ENCODE measurements around the gene CCL4L2. TPM values are rescaled to one million over a fixed set of nuclear protein-coding genes. Genes with fewer than 3 reads are reported as not detected.
"Not testable (repeated sequence)": the region's sequence is repeated elsewhere in the genome, so short reads cannot be mapped to it uniquely, and the experiment has no call there.

The CCL4L2 gene
- total RNA-seq, 1 experiment from 2014 or later = not detected

GRCh38 chr17:36195434-36196130 lies 15.3 kb upstream of the CCL4L2 start:
- TF ChIP-seq CTCF (IDR thresholded peaks at IDR 0.05; ENCODE audit: unreplicated experiment) = no peak
- Mint-ChIP-seq H3K4me3 (ENCODE audit: unreplicated experiment) (no peak overlapping the region), H3K4me1 (ENCODE audit: insufficient read depth, unreplicated experiment) (no peaks in the 10 kb centered on the region), H3K9me3 (ENCODE audit: unreplicated experiment) (no peaks in the 10 kb centered on the region), H3K36me3 (ENCODE audit: insufficient read depth, unreplicated experiment) (no peaks in the 10 kb centered on the region), H3K27ac (ENCODE audit: low read depth, unreplicated experiment) (no peak overlapping the region), H3K27me3 (ENCODE audit: insufficient read depth, unreplicated experiment) (peaks cover 17% of the 10 kb centered on the region)
- BruUV-seq (replicated peaks) = no TSS peak
- intact Hi-C loops (cut with micrococcal nuclease) = no loop called here
- CTCF ChIA-PET = no interaction called here
- DNase-seq (ENCODE audit: unreplicated experiment) = no peak
- POLR2A ChIA-PET = interaction anchor here (0.7 kb wide), 1 partner anchor 1492 kb away, joined by 4 read pairs; no protein-coding TSS in a partner anchor

- no peak for DNase-seq (ENCODE audit: unreplicated experiment)
- POLR2A ChIA-PET = no interaction called here
- Mint-ChIP-seq H3K27me3 (ENCODE audit: insufficient read depth, unreplicated experiment) (peaks cover 22% of the 10 kb centered on the region), H3K9me3 (ENCODE audit: unreplicated experiment) (no peaks in the 10 kb centered on the region), H3K4me3 (ENCODE audit: unreplicated experiment) (no peak overlapping the region), H3K36me3 (ENCODE audit: insufficient read depth, unreplicated experiment) (no peaks in the 10 kb centered on the region), H3K27ac (ENCODE audit: low read depth, unreplicated experiment) (no peak overlapping the region), H3K4me1 (ENCODE audit: insufficient read depth, unreplicated experiment) (no peaks in the 10 kb centered on the region)
- TF ChIP-seq CTCF (IDR thresholded peaks at IDR 0.05; ENCODE audit: unreplicated experiment) = no peak
- BruUV-seq (replicated peaks) = no TSS peak
- intact Hi-C loops (cut with micrococcal nuclease) = no loop called here
- CTCF ChIA-PET = no interaction called here
These were observed 14.8 kb upstream of the CCL4L2 start for GRCh38 chr17:36196131-36196486.

GRCh38 chr17:36197387-36197703 lies 13.5 kb upstream of the CCL4L2 start:
- Mint-ChIP-seq H3K9me3 (ENCODE audit: unreplicated experiment) (no peaks in the 10 kb centered on the region), H3K27me3 (ENCODE audit: insufficient read depth, unreplicated experiment) (peaks cover 28% of the 10 kb centered on the region), H3K27ac (ENCODE audit: low read depth, unreplicated experiment) (no peak overlapping the region), H3K4me1 (ENCODE audit: insufficient read depth, unreplicated experiment) (no peaks in the 10 kb centered on the region), H3K4me3 (ENCODE audit: unreplicated experiment) (no peak overlapping the region), H3K36me3 (ENCODE audit: insufficient read depth, unreplicated experiment) (no peaks in the 10 kb centered on the region)
- no peak for DNase-seq (ENCODE audit: unreplicated experiment)
- POLR2A ChIA-PET = no interaction called here
- no TSS peak for BruUV-seq (replicated peaks)
- CTCF ChIA-PET = no interaction called here
- TF ChIP-seq CTCF (IDR thresholded peaks at IDR 0.05; ENCODE audit: unreplicated experiment) = no peak
- intact Hi-C loops (cut with micrococcal nuclease) = no loop called here

- Mint-ChIP-seq H3K27me3 (ENCODE audit: insufficient read depth, unreplicated experiment) (peaks cover 28% of the 10 kb centered on the region), H3K36me3 (ENCODE audit: insufficient read depth, unreplicated experiment) (no peaks in the 10 kb centered on the region), H3K4me3 (ENCODE audit: unreplicated experiment) (no peak overlapping the region), H3K27ac (ENCODE audit: low read depth, unreplicated experiment) (no peak overlapping the region), H3K4me1 (ENCODE audit: insufficient read depth, unreplicated experiment) (no peaks in the 10 kb centered on the region), H3K9me3 (ENCODE audit: unreplicated experiment) (no peaks in the 10 kb centered on the region)
- ChIA-PET POLR2A (no interaction called here), CTCF (interaction anchor here (0.6 kb wide), 1 partner anchor 756 kb away, joined by 3 read pairs; no protein-coding TSS in a partner anchor)
- DNase-seq (ENCODE audit: unreplicated experiment) = no peak
- no peak for TF ChIP-seq CTCF (IDR thresholded peaks at IDR 0.05; ENCODE audit: unreplicated experiment)
- intact Hi-C loops (cut with micrococcal nuclease) = no loop called here
- no TSS peak for BruUV-seq (replicated peaks)
These were observed 11.9 kb upstream of the CCL4L2 start for GRCh38 chr17:36198831-36199465.

GRCh38 chr17:36201102-36201501 lies 9.8 kb upstream of the CCL4L2 start:
- H3K9me3 Mint-ChIP-seq (ENCODE audit: unreplicated experiment); H3K4me1 Mint-ChIP-seq (ENCODE audit: insufficient read depth, unreplicated experiment); H3K27ac Mint-ChIP-seq (ENCODE audit: low read depth, unreplicated experiment); DNase-seq (ENCODE audit: unreplicated experiment); H3K4me3 Mint-ChIP-seq (ENCODE audit: unreplicated experiment); CTCF ChIA-PET; intact Hi-C loops (cut with micrococcal nuclease); BruUV-seq (replicated peaks); POLR2A ChIA-PET; H3K36me3 Mint-ChIP-seq (ENCODE audit: insufficient read depth, unreplicated experiment): not testable (repeated sequence)
- H3K27me3 Mint-ChIP-seq (ENCODE audit: insufficient read depth, unreplicated experiment) = peaks cover 42% of the 10 kb centered on the region

- intact Hi-C loops (cut with micrococcal nuclease); BruUV-seq (replicated peaks); CTCF ChIA-PET: not testable (repeated sequence)
These were observed 9.4 kb upstream of the CCL4L2 start for GRCh38 chr17:36201506-36201905.

More at GRCh38 chr17:36201506-36201905, 9.4 kb upstream of the CCL4L2 start:
- peaks cover 46% of the 10 kb centered on the region for H3K27me3 Mint-ChIP-seq (ENCODE audit: insufficient read depth, unreplicated experiment)
- POLR2A ChIA-PET; H3K36me3 Mint-ChIP-seq (ENCODE audit: insufficient read depth, unreplicated experiment); H3K4me3 Mint-ChIP-seq (ENCODE audit: unreplicated experiment); H3K9me3 Mint-ChIP-seq (ENCODE audit: unreplicated experiment); H3K4me1 Mint-ChIP-seq (ENCODE audit: insufficient read depth, unreplicated experiment); H3K27ac Mint-ChIP-seq (ENCODE audit: low read depth, unreplicated experiment); DNase-seq (ENCODE audit: unreplicated experiment): not testable (repeated sequence)
